H1 (cell line): ENCODE data around the gene TMEM178B.

Source experiments
- EP300 ChIP-seq, 2 experiments: IDR thresholded peaks; 1 replicate in 1 of 2; 2 replicates in 1 of 2; pipeline ENCODE4 v1.6.1; 2011 to 2012; ENCODE audit warnings: low read depth in 2 of 2, low read length in 2 of 2, mild to moderate bottlenecking in 2 of 2, borderline replicate concordance in 1 of 2, inconsistent platforms in 1 of 2, moderate library complexity in 1 of 2
- FOSL1 ChIP-seq: IDR thresholded peaks from 2 replicates; pipeline ENCODE4 v1.6.1; 2011; ENCODE audit warnings: mild to moderate bottlenecking, low read depth, low read length, moderate library complexity; ENCODE audit not compliant: insufficient read depth
- GABPA ChIP-seq: IDR thresholded peaks from 2 replicates; pipeline ENCODE4 v1.6.1; 2011; ENCODE audit warnings: mild to moderate bottlenecking, low read length, moderate library complexity, borderline replicate concordance; ENCODE audit not compliant: insufficient read depth
- POLR2AphosphoS5 ChIP-seq: IDR thresholded peaks from 2 replicates; pipeline ENCODE4 v1.6.1; 2011; ENCODE audit warnings: low read depth, low read length

DNA sequence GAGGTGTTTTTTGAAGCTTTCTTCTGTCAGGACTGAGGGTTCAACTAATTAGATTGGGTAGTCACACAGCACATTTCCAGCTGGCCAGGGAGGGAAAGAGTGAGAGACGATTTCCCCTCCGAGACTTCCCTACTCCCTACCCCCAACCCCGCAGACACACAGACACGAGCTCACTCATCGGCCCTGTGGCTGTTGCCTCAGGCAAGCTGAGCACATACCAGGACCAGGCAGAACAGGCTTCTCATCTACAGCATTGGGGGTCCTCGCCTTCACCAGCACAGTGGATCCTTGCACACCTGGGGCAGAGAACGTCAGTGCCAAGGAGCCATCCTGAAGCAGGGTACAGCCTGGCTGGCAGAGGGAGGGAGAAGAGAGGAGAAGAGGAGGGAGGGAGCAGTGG lies 144.1 kb downstream of the TMEM178B start:
- TF ChIP-seq EP300 (IDR thresholded peaks at IDR 0.05; ENCODE audit: borderline replicate concordance in 1 of 2, low read depth in 2 of 2, low read length in 2 of 2) (no peak), POLR2AphosphoS5 (no peak), GABPA (no peak), FOSL1 (no peak)
